Esophagus squamous epithelium (tissue), 5 donors: ENCODE measurements around the gene MEP1B. TPM values are rescaled to one million over a fixed set of nuclear protein-coding genes. Genes with fewer than 3 reads are reported as not detected.
"Not testable (repeated sequence)": the region's sequence is repeated elsewhere in the genome, so short reads cannot be mapped to it uniquely, and the experiment has no call there.

ENCODE experiments used
- DNase-seq: peaks from one replicate; lab custom pipeline; 2025; lab: John Stamatoyannopoulos, UW
- H3K27ac ChIP-seq, 4 donors: fragments of 200-600 bp; sonication (generic); one replicate each; pipeline ENCODE4 v1.5.1; 2016 to 2019; ENCODE audit warnings: mild to moderate bottlenecking in 1 of 4
- H3K27me3 ChIP-seq, 4 donors: fragments of 200-600 bp; sonication (generic); 1 replicate in 3 of 4; 2 replicates in 1 of 4; pipeline versions ENCODE4 v1.5.1 to v1.6.0; 2017 to 2021; ENCODE audit warnings: antibody characterized with exemption in 1 of 4
- H3K36me3 ChIP-seq, 3 donors: fragments of 200-600 bp; sonication (generic); one replicate each; pipeline ENCODE4 v1.5.1; 2016 to 2019
- H3K4me1 ChIP-seq, 3 donors: fragments of 200-600 bp; sonication (generic); one replicate each; pipeline ENCODE4 v1.5.1; 2017 to 2019
- H3K4me3 ChIP-seq, 4 donors: fragments of 200-600 bp; sonication (generic); 1 replicate in 3 of 4; 2 replicates in 1 of 4; pipeline ENCODE4 v1.5.1; 2016 to 2019; ENCODE audit warnings: mild to moderate bottlenecking in 2 of 4, moderate library complexity in 1 of 4
- H3K9me3 ChIP-seq, 3 donors: fragments of 200-600 bp; sonication (generic); one replicate each; pipeline ENCODE4 v1.5.1; 2016 to 2019
- CTCF ChIP-seq, 6 experiments: fragments of 450-650 bp in 4 of 6; fragments of 200-600 bp in 2 of 6; sonication (generic) in 2 of 6; IDR thresholded peaks; one replicate each; pipeline ENCODE4 v1.5.1; 2016 to 2019; ENCODE audit warnings: antibody characterized with exemption in 6 of 6, mild to moderate bottlenecking in 4 of 6, moderate library complexity in 4 of 6
- POLR2A ChIP-seq, 4 donors: fragments of 450-650 bp; IDR thresholded peaks; one replicate each; pipeline ENCODE4 v1.6.1; 2017; ENCODE audit warnings: antibody characterized with exemption in 4 of 4, mild to moderate bottlenecking in 4 of 4, moderate library complexity in 3 of 4
- WGBS, 2 donors: methylation state at CpG; one replicate each; pipeline ENCODE4 v1.1.5; 2018; 5-methylcytosine and 5-hydroxymethylcytosine counted together
- intact Hi-C: fragments of 100-400 bp; cut with DNase I; formaldehyde crosslinking; loops from one replicate; pipeline ENCODE4 v1.15.0; 2022
- total RNA-seq, 4 donors: library from RNA; depleted of rRNA; stranded (reverse); fragments of >200 nt; gene quantifications; one replicate each; pipeline ENCODE4 v1.1.0, GENCODE V29; 2016
- donor health status: DM: yes; HTN: yes; CAD: no.

Gene MEP1B
- total RNA-seq, 4 donors from 2014 or later, result not detected

- intact Hi-C loops, result loop anchor here (5.0 kb wide), 1 partner anchor 394 kb away; no protein-coding TSS in a partner anchor
- peaks cover 0 to 6% (median 0%) of the 10 kb centered on the region in 4 donors for H3K27me3 ChIP-seq
- no peaks in the 10 kb centered on the region for H3K36me3 ChIP-seq
- TF ChIP-seq POLR2A (IDR thresholded peaks at IDR 0.05) (no peak), CTCF (IDR thresholded peaks at IDR 0.05) (peak; percentile 76 to 86 (median 84))
- no peaks in the 10 kb centered on the region for H3K9me3 ChIP-seq
- H3K4me3 ChIP-seq, result peak overlapping the region in 2 of 4 donors; percentile 27 to 51
- 6 to 7% methylated on average over 21 to 22 of the region's 22 CpGs for WGBS, 2 donors
- no peak overlapping the region for H3K27ac ChIP-seq
- H3K4me1 ChIP-seq, result peaks cover 4 to 7% (median 5%) of the 10 kb centered on the region in 3 donors
- no peak for DNase-seq
These were observed 31.7 kb upstream of the MEP1B start for GRCh38 chr18:32158108-32158624.

- not testable (repeated sequence) for H3K36me3 ChIP-seq, H3K27ac ChIP-seq, H3K9me3 ChIP-seq, H3K4me1 ChIP-seq, DNase-seq, H3K27me3 ChIP-seq
- H3K4me3 ChIP-seq, result peak overlapping the region in 2 of 4 donors; percentile 27 to 51
- intact Hi-C loops, result loop anchor here (5.0 kb wide), 1 partner anchor 394 kb away; no protein-coding TSS in a partner anchor
- WGBS, 2 donors, result 59 to 72% methylated on average over 5 to 9 of the region's 9 CpGs
These were observed 31.2 kb upstream of the MEP1B start for GRCh38 chr18:32158631-32159030.

- DNase-seq, result no peak
- 63 to 69% methylated on average over 2 of the region's 2 CpGs for WGBS, 2 donors
- Histone ChIP-seq H3K9me3 (no peaks in the 10 kb centered on the region), H3K4me1 (peaks cover 4 to 7% (median 5%) of the 10 kb centered on the region in 3 donors), H3K4me3 (no peak overlapping the region), H3K36me3 (no peaks in the 10 kb centered on the region), H3K27me3 (peaks cover 0 to 6% (median 0%) of the 10 kb centered on the region in 4 donors), H3K27ac (no peak overlapping the region)
- intact Hi-C loops, result no loop called here
- TF ChIP-seq POLR2A (IDR thresholded peaks at IDR 0.05) (no peak), CTCF (IDR thresholded peaks at IDR 0.05) (no peak)
These were observed 29.3 kb upstream of the MEP1B start for GRCh38 chr18:32160547-32160946.

GRCh38 chr18:32167980-32168730, 21.7 kb upstream of the MEP1B start:
- DNase-seq, result no peak
- H3K9me3 ChIP-seq, result no peaks in the 10 kb centered on the region
- H3K4me1 ChIP-seq, result no peaks in the 10 kb centered on the region
- H3K36me3 ChIP-seq, result no peaks in the 10 kb centered on the region
- H3K27ac ChIP-seq, result no peak overlapping the region
- no peak overlapping the region for H3K4me3 ChIP-seq
- intact Hi-C loops, result no loop called here
- no peak for TF ChIP-seq CTCF (IDR thresholded peaks at IDR 0.05)
- TF ChIP-seq POLR2A (IDR thresholded peaks at IDR 0.05), result no peak
- H3K27me3 ChIP-seq, result no peaks in the 10 kb centered on the region
- 43 to 66% methylated on average over 3 of the region's 3 CpGs for WGBS, 2 donors

GRCh38 chr18:32173654-32174053, 16.2 kb upstream of the MEP1B start:
- no peak overlapping the region for H3K4me3 ChIP-seq
- no peaks in the 10 kb centered on the region for H3K9me3 ChIP-seq
- no peaks in the 10 kb centered on the region for H3K27me3 ChIP-seq
- intact Hi-C loops, result no loop called here
- TF ChIP-seq POLR2A (IDR thresholded peaks at IDR 0.05), result no peak
- TF ChIP-seq CTCF (IDR thresholded peaks at IDR 0.05), result no peak
- no peak for DNase-seq
- H3K4me1 ChIP-seq, result no peaks in the 10 kb centered on the region
- WGBS, 2 donors, result 75 to 77% methylated on average over 3 of the region's 3 CpGs
- H3K27ac ChIP-seq, result no peak overlapping the region
- no peaks in the 10 kb centered on the region for H3K36me3 ChIP-seq
